Central memory CD4-positive, alpha-beta T cell (primary cell): ENCODE data around the gene MS4A4E.
"Not testable (repeated sequence)": the region's sequence is repeated elsewhere in the genome, so short reads cannot be mapped to it uniquely, and the experiment has no call there.

Experiments used
- DNase-seq: peaks from one replicate; pipeline ENCODE4 v3.0.0; 2022
- total RNA-seq, 3 experiments: gene quantifications; one replicate each; lab custom pipeline; 2026; lab: John Stamatoyannopoulos, UW

The MS4A4E gene
- total RNA-seq = 0 reads per million in 3 experiments

- DNase-seq = no peak
Measured at GRCh38 chr11:60242740-60243239, at the start of gene MS4A4E. Gene MS4A4E, minus strand, starts transcription at chr11:60243137. Its CDS starts 13,082 bp downstream, at chr11:60230055.

GRCh38 chr11:60292145-60292544 is 49.2 kb upstream of the MS4A4E start:
- no peak for DNase-seq

- no peak for DNase-seq
Measured at GRCh38 chr11:60288531-60288930, 45.6 kb upstream of the MS4A4E start.

GRCh38 chr11:60285411-60286126 is 42.6 kb upstream of the MS4A4E start:
- not testable (repeated sequence) for DNase-seq

- DNase-seq = no peak
Measured at GRCh38 chr11:60282286-60282685, 39.3 kb upstream of the MS4A4E start.

GRCh38 chr11:60281485-60281884 is 38.5 kb upstream of the MS4A4E start:
- no peak for DNase-seq

GRCh38 chr11:60280412-60280811 is 37.5 kb upstream of the MS4A4E start, which contains the start of gene MS4A4A:
Gene MS4A4A, plus strand, starts transcription at chr11:60280666. Its CDS starts 10 bp downstream, at chr11:60280676.
- DNase-seq = no peak

- DNase-seq = no peak
Measured at GRCh38 chr11:60274416-60274815, 31.5 kb upstream of the MS4A4E start.

GRCh38 chr11:60265373-60266214 is 22.7 kb upstream of the MS4A4E start:
- no peak for DNase-seq

GRCh38 chr11:60264644-60265043 is 21.7 kb upstream of the MS4A4E start:
- DNase-seq = no peak

- no peak for DNase-seq
Measured at GRCh38 chr11:60263402-60263801, 20.5 kb upstream of the MS4A4E start.

- DNase-seq = no peak
Measured at GRCh38 chr11:60261014-60261413, 18.1 kb upstream of the MS4A4E start.

- DNase-seq = no peak
Measured at GRCh38 chr11:60257956-60258722, 15.2 kb upstream of the MS4A4E start.

GRCh38 chr11:60252213-60253108 is 9.5 kb upstream of the MS4A4E start:
- no peak for DNase-seq

- no peak for DNase-seq
Measured at GRCh38 chr11:60251485-60252212, 8.7 kb upstream of the MS4A4E start.

- no peak for DNase-seq
Measured at GRCh38 chr11:60241786-60242185, 1.2 kb downstream of the MS4A4E start.

GRCh38 chr11:60240662-60241061 is 2.3 kb downstream of the MS4A4E start:
- DNase-seq = no peak

GRCh38 chr11:60235321-60235720 is 7.6 kb downstream of the MS4A4E start:
- DNase-seq = no peak

- no peak for DNase-seq
Measured at GRCh38 chr11:60230681-60231080, 12.3 kb downstream of the MS4A4E start.

GRCh38 chr11:60222141-60222540 is 20.8 kb downstream of the MS4A4E start:
- no peak for DNase-seq

GRCh38 chr11:60221692-60222091 is 21.2 kb downstream of the MS4A4E start:
- no peak for DNase-seq
